HG03097 (cell line): ENCODE measurements around the gene SAP25.

Experiments
- ATAC-seq: cut with Tn5 transposase; IDR thresholded peaks from one replicate; pipeline ENCODE4 v1.9.1; 2021; ENCODE audit not compliant: unreplicated experiment, low FRiP score

The SAP25 gene

DNA sequence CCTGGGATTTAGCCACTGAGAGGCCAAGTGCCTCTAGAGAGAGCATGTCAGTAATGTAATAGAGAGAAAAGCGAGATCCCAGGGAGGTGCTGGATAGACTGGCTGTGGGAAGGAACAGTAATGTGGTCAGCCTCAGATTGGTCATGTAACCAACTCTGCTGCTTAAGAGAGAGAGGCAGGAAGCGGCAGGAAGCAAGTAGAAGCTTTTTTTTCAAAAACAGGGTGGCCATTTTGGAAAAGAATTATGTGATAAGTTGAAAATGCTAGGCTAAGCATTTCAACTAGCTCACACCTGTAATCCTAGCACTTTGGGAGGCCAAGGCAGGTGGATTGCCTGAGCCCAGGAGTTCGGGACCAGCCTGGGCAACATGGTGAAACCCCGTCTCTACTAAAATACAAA is 24.7 kb upstream of the SAP25 start:
- ATAC-seq, result no peak

DNA sequence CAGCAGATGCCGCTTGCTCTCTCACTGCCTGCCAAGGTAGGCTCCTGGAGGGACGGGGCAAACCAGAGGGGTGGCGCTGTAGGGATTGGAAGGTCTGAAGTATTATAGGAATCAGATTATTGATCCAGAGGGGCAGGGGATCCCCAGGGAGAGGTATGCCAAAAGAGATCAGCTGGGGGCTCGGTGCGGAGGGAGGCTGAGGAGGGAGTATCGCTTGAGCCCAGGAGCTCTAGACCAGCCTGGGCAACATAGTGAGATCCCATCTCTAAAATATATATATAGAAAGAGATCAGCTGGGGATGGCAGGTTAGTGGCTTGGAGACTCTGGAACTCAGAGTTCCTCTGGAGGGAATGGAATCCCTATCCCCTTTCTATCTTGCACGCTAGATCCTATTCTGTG is 21.5 kb upstream of the SAP25 start:
- ATAC-seq, result no peak

DNA sequence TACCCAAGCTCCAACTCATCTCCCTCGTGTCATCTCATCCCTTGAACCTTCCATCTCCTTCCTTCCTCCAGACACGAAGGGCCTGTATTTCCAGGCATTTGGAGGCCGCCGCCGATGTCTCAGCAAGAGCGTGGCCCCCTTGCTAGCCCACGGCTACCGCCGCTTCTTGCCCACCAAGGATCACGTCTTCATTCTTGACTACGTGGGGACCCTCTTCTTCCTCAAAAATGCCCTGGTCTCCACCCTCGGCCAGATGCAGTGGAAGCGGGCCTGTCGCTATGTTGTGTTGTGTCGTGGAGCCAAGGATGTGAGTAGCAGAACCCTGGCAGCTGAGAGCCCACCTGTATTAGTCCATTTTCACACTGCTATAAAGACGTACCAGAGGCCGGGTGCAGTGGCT is 17.9 kb upstream of the SAP25 start:
- no peak for ATAC-seq

DNA sequence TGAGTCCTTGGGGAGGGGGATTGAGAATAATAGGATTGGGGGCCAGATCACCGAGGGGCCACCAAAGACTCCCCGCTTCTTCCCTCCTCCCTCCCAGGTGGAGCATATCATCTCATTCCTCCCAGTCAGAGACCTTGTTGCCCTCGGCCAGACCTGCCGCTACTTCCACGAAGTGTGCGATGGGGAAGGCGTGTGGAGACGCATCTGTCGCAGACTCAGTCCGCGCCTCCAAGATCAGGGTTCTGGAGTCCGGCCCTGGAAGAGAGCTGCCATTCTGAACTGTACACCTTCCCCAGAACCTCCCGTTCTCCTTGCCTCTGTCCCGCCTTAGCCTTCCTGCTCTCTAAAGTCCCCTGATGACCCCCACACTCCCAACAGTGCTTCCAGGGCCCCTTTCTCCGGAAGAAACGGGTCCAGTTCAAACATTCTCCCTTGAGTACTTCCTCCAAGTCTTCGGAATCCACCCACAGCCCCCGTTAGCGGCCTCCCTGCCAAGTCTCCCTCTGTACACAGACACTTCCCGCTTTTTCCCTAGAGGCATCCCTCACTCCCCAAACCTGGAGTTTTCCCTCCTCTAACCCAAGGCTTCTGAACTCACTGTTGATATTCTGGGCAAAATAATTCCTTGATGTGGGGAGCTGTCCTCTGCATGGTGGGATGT is 16.5 kb upstream of the SAP25 start:
- ATAC-seq, result no peak

DNA sequence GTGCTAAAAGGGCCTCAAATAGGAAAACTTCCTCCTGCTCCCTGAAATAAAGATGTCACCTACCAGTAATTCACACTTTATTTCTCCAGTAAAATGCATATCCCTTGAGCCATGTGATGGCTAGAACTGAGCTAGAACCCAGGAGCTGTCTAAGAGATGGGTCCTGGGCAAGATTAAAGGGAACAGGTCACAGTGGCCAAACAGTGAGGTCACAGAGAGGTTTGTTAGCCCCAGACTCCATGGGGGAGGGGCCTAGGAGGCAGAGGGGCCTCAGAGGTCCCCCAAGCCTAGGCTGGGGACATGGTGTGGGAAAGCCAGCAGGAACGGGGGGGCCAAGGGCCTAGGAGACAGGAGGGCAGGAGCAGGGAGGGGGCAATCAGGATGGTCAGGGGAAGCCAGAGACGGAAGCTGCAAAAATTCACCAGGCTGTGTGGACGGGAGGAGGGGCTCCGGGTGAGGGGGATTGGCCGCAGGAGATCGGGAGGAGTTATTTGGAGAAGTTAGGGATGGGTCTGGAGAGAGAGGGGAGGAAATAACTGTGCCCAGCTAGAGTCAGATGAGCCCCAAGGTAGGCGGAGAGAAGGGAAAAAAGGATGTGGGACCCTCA is 15.7 kb upstream of the SAP25 start:
- no peak for ATAC-seq

DNA sequence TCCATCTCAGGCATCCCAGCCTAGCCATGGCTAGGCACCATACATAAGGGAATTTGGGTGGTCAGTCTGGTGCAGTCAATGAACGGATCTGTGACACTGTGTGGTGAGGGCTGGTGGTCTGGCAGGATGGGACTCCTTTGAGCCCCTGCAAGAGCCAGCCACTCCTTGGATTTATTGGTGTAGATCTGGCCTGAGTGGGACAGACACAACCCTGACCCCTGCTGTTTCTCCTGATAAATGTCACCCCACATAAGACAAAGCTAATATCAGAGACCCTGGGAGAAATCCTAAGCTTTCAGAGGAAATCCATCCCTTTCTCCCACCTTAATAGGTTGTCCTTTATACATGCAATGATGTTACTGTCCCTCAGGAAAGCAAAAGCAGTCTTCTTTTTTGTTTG is 14.7 kb upstream of the SAP25 start:
- ATAC-seq, result no peak

DNA sequence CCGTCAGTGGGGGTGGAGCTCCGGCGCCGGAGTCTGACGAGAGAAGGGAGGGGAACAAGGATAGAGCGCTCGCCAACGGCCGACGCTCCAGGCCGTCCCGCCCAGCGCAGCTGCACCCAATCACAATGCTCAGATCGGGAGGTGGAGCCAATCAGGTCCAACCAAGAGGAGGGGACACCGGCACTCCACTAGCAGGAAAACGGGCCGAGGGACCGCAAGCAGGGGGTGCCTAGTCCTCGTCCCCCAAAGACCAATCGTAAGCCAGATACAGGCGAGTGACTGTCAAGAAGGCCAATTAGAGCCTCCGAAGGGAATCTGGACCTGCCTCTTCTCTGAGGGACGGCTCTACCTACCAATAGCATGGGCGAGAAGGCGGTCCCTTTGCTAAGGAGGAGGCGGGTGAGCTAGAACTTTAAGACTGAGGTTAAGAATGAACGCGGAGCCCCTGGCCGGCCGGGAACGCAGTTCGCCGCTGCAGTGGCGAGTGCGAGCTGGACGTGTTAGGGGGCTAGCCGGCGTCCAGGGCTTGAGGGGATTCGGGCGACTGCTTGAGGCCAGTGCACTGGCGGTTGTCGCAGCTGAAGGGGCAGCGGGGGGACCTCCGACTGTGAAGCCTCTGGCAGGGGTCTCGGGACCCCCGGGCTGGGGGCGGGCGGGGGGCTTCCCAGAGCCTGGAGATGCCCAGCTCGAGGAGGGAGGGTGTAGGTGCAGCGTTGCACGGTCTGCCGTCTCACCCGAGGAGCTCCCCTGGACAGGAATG is 12.7 kb upstream of the SAP25 start, which contains the start of gene FBXO24:
Gene FBXO24 (plus strand): TSS at position 63 of the 760 bp plus-strand sequence. CDS start 298 bp downstream, at position 361.
- peak; percentile 81 for ATAC-seq

DNA sequence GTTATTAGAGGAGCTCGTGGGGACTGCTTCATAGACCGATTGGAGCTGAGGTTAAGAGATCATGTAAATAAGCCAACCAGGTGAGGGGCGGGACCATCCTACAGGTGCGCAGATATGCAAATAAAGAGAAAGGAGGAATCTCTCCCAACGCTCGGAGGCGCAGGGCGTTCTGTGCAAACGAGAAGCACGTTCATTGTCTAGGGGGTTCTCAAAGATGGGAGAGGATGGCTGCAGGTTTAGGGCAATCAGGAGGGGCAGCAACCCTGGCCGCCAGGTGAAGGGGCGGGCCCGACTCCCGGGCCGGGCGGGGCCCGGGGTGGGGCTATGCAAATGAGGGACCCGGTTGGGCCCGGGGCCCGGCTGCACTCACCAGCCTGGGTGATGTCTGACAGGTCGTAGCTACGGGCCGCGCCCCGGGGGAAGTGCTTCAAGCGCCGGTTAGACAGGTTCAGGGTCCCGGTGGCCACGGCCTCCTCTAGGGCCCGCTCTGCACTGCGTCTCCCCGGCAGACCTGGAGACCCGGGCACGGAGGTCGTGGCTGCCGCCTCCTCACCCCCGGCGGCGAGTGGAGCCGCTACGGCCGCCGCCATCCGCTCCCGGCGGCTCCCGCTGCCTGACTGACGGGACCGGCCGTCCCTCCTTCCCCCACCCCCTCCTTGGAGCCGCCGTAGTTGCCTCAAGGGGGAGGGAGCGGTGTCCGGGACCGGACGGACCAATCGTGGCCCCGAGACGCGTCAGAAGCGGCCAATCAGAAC is 12.0 kb upstream of the SAP25 start, which contains the start of gene LRCH4:
Gene LRCH4 (minus strand): TSS at position 619 of the 755 bp plus-strand sequence. CDS start 29 bp downstream, at position 590.
- peak; percentile 11 for ATAC-seq

DNA sequence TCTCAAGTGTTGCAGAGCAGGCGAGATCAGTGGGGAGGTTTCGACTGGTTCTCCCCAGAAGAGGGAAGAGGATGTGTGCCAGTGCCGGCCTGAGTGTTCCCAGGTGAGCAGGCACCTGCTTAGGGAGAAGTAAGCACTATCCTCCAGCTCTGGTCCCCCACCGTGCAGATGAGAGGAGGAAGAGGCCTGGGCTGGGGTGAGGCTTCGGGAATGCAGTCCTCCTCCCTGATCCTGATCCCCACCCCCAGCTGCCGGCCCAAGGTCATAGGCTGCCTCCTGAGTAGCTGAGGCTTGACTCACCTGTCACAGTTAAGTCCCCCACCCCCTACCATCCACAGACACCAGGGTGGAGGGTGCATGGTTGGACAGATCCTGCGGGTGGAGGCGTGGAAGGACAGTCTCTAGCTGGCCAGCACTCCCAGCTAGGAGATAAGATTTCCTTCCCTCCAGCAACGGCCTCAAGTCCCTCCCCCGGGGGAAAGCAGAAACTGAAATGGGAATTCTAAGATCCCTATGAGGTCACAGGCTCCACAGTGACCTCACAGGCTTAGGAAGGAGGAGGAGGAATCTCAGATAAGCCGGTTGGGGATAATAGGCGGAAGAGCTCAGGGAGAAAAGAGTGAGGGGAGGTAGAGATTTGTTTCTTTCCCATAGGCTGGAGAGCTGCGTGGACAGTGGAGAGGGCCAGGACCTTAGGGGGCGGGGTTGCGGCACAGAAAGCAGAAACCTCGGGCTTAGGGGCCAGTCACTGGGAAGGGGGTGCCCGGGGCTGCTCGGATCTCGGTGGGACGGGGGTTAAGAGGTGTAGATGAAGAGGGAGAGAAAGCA is 11.2 kb upstream of the SAP25 start:
- no peak for ATAC-seq

DNA sequence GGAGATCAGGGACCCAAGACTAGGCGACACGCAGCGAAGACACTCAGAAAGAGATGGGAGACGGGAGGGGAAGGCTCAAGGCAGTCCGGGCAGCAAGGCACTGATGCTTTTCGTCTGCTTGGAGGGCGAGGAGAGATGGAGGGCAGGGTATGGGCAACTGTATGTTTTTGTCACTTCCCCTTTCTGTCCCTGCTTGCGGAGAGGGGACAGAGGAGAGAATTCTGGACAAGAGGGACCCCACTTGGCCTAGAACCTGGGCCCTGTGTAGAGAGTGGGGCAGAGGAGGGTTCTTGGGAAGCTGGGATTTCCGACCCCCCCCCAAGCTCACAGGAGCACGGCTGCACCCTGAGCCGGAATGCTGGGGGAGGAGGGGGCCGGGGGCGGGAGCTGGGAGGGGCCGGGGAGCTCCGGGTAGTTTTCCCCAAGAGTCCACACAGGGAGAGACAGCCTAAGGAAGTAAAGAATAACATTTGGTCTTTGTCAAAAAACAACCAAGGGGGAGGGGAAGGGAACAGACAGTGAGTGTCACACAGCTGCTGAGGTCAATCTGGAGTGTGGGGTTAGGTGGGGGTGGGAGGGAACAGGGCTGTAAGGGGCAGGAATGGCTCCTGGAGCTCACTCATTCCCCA is 10.5 kb upstream of the SAP25 start:
- ATAC-seq, result no peak

DNA sequence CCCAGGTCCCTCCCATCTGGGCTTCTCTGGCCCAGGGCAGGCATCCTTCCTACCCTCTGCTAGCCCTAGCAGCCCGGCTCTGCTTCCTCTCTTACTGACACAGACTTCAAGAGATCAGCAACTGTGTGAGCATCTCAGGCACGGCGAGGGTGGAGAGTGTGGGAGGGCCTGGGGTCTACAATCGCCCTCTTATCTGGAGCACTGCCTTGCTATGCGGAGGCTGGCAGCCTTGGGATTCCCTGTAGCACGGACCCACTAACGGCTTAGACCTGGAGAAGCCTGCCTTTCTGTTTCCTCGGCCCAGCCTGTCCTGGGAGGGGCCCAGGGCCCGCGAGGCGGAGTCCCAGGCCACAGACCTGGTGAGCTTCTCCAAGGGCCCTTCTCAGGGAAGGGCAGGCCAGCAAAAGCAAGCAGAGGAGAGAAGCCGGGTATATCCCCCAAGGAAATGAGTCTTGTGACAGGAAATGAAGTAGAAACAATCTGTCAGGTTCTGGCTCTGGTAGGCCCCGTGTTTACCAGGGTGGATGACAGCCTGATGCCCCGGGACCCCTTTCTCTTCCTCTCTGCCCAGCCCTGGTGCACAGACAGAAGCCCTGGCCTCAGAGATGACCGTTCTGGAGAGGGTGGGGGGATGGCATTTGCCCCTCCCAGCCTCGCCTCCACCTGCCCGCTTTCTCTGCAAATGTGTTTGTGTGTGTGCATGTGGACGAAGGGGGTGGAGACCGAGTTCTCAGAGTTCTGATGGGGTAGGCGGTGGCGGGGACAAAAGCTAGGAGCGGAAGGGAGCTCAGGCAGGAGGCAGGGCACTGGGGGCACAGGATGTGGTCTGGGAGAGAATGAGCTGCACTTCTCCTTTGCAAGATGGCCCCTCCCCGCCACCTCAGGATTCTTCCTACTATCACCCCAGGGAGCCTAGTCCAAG is 9.7 kb upstream of the SAP25 start:
- ATAC-seq, result no peak

DNA sequence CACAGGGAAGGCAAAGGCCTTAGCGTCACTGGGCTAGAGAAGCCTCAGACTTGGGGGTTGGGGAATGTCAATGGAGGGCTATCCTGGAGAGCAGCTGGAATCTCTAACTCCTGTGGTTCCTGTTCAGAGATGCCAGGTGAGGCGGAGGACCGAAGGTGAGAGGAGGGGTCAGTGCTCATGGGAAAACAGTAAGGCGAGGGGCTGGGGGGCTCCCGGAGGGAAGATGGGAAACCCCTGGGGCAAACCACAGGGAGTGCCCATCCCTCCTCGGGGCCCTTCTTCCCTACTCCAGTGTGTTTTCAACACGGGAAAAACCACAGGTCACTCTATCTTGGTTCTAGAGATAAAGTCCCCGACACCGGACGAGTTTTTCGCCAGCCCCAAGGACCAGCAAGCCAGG is 8.9 kb upstream of the SAP25 start:
- no peak for ATAC-seq

DNA sequence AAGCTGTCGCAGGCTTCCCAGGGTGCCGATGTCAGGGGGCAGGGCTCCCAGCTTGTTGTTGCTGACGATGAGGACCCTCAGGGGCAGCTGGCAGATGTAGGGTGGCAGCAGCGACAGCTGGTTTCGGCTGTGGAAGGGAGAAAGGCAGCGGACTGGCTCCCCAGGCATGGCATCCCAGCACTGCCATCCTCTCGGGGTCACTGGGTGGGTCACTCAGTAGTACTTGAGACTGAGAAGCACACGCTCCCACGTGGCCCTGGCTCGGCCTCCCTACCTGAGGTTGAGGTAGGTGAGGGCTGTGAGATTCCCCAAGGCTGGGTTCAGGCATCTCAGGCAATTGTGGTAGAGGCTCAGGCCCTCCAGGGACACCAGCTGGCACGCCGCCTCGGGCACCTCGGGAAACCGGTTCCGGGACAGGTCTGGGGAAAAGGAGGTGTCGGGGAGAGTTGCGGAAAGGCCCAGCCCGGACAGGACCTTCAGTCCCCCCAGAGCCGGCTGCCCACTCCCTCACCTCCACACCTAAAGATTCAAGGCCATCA is 8.4 kb upstream of the SAP25 start:
- no peak for ATAC-seq

DNA sequence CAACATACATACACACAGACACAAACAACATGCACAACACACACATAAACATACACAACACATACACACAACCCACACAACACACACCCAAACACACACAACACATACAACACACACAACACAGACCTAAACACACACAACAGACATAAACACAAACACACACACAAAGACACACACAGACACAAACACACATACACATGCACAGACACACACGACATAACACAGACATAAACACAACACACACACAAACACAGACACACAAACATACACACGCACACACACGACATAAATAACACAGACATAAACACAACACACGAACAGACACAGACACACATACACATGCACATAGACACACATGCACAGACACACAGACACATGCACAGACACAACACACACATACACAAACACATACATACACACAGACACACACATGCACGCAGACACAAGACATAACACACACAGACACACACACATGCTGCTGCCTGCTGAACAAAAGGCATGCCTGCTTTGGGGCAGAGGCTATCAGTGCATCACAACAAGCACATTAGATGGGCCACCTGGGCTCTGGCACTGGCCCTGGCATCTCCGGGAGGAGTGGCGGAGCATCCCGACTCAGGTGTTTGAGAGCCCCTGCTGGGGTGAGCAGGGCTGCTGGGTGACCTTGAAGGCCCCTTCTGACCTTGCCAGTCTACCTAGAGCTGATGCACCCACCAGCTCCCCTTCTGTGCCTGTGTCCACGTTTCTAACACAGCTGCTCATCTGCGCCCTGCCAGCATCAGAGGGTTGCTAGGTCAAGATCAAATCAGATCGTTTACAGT is 7.0 kb upstream of the SAP25 start:
- no peak for ATAC-seq

DNA sequence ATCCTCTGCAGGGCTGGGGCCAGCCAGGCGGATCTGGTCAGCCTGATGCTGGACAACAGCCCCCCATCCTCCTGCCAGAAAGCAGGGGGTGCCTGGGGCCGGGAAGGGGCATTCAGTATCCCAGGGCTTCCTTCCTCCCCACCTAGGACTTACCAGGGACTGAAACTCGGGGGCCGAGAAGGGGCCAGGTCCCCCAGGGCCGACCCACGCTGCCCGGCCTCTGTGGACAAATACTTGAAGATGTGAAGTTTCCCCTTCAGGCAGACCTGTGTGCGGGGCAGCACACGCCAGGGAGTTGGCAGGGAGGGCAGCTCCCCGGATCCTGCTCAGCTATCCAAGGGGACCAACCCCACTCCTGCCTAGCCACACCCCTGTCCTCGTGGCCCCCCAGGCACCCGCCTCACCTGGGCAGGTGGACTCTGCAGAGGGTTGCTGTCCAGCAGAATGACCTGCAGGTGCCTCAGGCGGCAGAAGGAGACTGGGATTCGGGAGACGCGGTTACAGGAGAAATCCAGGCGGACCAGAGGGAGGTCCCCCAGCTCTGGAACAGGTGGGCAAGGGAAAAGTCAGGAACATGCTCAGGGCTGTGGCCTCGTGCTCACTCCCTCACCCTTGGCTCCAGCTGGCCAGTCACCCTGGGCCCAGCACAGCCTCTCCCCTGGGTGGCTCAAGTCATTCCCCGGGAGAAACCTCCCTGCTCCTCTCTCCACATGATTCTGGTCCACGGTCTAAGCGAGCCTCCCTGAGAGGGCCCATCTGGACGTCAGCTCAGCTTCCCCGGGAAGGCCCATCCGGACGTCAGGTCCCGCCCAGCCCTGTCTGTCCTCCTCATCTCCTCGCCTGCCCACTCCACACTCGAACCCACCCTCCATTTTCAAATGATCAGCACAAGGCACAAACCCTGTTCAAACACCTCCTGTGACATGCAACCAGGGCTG is 4.8 kb upstream of the SAP25 start:
- no peak for ATAC-seq

DNA sequence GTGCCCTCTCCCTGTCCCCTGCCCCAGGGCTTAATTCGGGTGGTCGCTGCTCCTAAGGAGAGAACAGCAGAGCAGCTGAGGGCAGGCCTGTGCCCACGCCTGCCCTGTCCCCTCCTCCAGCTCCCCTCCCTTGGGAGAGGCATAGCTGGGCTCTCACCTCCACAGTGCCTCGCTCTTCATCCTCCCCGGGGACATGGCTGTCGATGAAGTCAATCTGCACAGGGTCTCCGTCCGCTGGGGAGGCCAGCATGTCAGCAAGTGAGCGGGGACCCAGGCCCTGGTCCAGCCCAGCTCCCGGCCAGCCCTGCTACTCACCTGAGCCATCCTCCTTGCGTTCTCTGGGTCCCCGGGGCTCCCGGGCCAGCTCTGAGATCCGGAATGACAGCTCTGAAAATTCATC is 3.8 kb upstream of the SAP25 start:
- ATAC-seq, result no peak
